HG03558 (cell line): Measurements from ENCODE around the gene LACTB.
"Not testable (repeated sequence)": the region's sequence is repeated elsewhere in the genome, so short reads cannot be mapped to it uniquely, and the experiment has no call there.

Source experiments
- ATAC-seq: cut with Tn5 transposase; IDR thresholded peaks from one replicate; pipeline ENCODE4 v1.9.1; 2021; ENCODE audit warnings: moderate number of reproducible peaks; ENCODE audit not compliant: unreplicated experiment; ENCODE audit errors: extremely low read depth

LACTB gene

GRCh38 chr15:63088533-63089245 lies 33.0 kb upstream of the LACTB start:
- no peak for ATAC-seq

- no peak for ATAC-seq
Observed at GRCh38 chr15:63089260-63090043, 32.2 kb upstream of the LACTB start.

GRCh38 chr15:63090472-63090871 lies 31.2 kb upstream of the LACTB start:
- ATAC-seq, result no peak

GRCh38 chr15:63090887-63091286 lies 30.8 kb upstream of the LACTB start:
- no peak for ATAC-seq

- ATAC-seq, result no peak
Observed at GRCh38 chr15:63091679-63092446, 29.8 kb upstream of the LACTB start.

- no peak for ATAC-seq
Observed at GRCh38 chr15:63093486-63094205, 28.0 kb upstream of the LACTB start.

- no peak for ATAC-seq
Observed at GRCh38 chr15:63094495-63094931, 27.1 kb upstream of the LACTB start.

GRCh38 chr15:63096178-63096577 lies 25.5 kb upstream of the LACTB start:
- ATAC-seq, result no peak

- not testable (repeated sequence) for ATAC-seq
Observed at GRCh38 chr15:63098901-63099300, 22.8 kb upstream of the LACTB start.

- ATAC-seq, result not testable (repeated sequence)
Observed at GRCh38 chr15:63099581-63099980, 22.1 kb upstream of the LACTB start.

GRCh38 chr15:63103416-63103815 lies 18.2 kb upstream of the LACTB start:
- ATAC-seq, result no peak

GRCh38 chr15:63104727-63105126 lies 16.9 kb upstream of the LACTB start:
- ATAC-seq, result no peak

- not testable (repeated sequence) for ATAC-seq
Observed at GRCh38 chr15:63105354-63105753, 16.3 kb upstream of the LACTB start.

- ATAC-seq, result no peak
Observed at GRCh38 chr15:63107895-63108546, 13.6 kb upstream of the LACTB start.

- no peak for ATAC-seq
Observed at GRCh38 chr15:63109498-63109897, 12.2 kb upstream of the LACTB start.

GRCh38 chr15:63109920-63110319 lies 11.7 kb upstream of the LACTB start:
- no peak for ATAC-seq

GRCh38 chr15:63110428-63111026 lies 11.1 kb upstream of the LACTB start:
- no peak for ATAC-seq

GRCh38 chr15:63111481-63111880 lies 10.2 kb upstream of the LACTB start:
- ATAC-seq, result no peak

GRCh38 chr15:63112871-63113270 lies 8.8 kb upstream of the LACTB start:
- ATAC-seq, result no peak
